HepG2 (cell line): ENCODE data around the gene SLC16A13. TPM values are rescaled to one million over a fixed set of nuclear protein-coding genes. Genes with fewer than 3 reads are reported as not detected.
A peak's percentile ranks its signal among the peaks of the same experiment; 100 is the strongest.

Experiments
- CENPT ChIP-seq: sonication (generic); formaldehyde crosslinking; IDR thresholded peaks from 2 replicates; pipeline ENCODE4 v1.8.0; 2022; ENCODE audit warnings: low read depth, mild to moderate bottlenecking, moderate library complexity, missing genetic modification reagents
- CHCHD3 ChIP-seq: sonication (generic); formaldehyde crosslinking; IDR thresholded peaks from 2 replicates; pipeline ENCODE4 v1.8.0; 2022; ENCODE audit warnings: mild to moderate bottlenecking, missing genetic modification reagents, moderate library complexity
- IKZF5 ChIP-seq: IDR thresholded peaks from 2 replicates; pipeline ENCODE4 v1.6.1; 2018; ENCODE audit warnings: missing genetic modification reagents, mild to moderate bottlenecking, missing compliant biosample characterization
- JDP2 ChIP-seq: sonication (generic); formaldehyde crosslinking; IDR thresholded peaks from 2 replicates; pipeline ENCODE4 v1.8.1; 2022; ENCODE audit warnings: missing genetic modification reagents, borderline replicate concordance
- NFRKB ChIP-seq: fragments of 450-650 bp; IDR thresholded peaks from 2 replicates; pipeline ENCODE4 v1.6.1; 2017
- NFYC ChIP-seq: IDR thresholded peaks from 2 replicates; pipeline ENCODE4 v1.6.1; 2016; ENCODE audit warnings: missing genetic modification reagents, missing compliant biosample characterization
- ZNF256 ChIP-seq: sonication (generic); formaldehyde crosslinking; conservative IDR thresholded peaks from 2 replicates; pipeline ENCODE4 v1.4.0; 2020; ENCODE audit warnings: missing genetic modification reagents
- ZNF264 ChIP-seq: sonication (generic); formaldehyde crosslinking; IDR thresholded peaks from 2 replicates; pipeline ENCODE4 v1.4.0; 2020; ENCODE audit warnings: missing genetic modification reagents
- ZNF44 ChIP-seq: sonication (generic); formaldehyde crosslinking; IDR thresholded peaks from 2 replicates; pipeline ENCODE4 v1.5.1; 2020; ENCODE audit warnings: mild to moderate bottlenecking, missing genetic modification reagents
- ZNF441 ChIP-seq: sonication (generic); formaldehyde crosslinking; IDR thresholded peaks from 2 replicates; pipeline ENCODE4 v1.7.0; 2021; ENCODE audit warnings: missing genetic modification reagents, borderline replicate concordance
- ZNF460 ChIP-seq: sonication (generic); formaldehyde crosslinking; IDR thresholded peaks from 2 replicates; pipeline ENCODE4 v1.5.1; 2020; ENCODE audit warnings: missing genetic modification reagents, mild to moderate bottlenecking, borderline replicate concordance
- ZNF558 ChIP-seq: sonication (generic); formaldehyde crosslinking; IDR thresholded peaks from 2 replicates; pipeline ENCODE4 v1.9.0; 2022; ENCODE audit warnings: mild to moderate bottlenecking, missing genetic modification reagents, borderline replicate concordance
- ZNF577 ChIP-seq: sonication (generic); formaldehyde crosslinking; IDR thresholded peaks from 2 replicates; pipeline ENCODE4 v1.4.0; 2020; ENCODE audit warnings: mild to moderate bottlenecking, low read depth, missing genetic modification reagents, borderline replicate concordance
- ZNF598 ChIP-seq: sonication (generic); formaldehyde crosslinking; IDR thresholded peaks from 2 replicates; pipeline ENCODE4 v1.5.1; 2020; ENCODE audit warnings: mild to moderate bottlenecking, missing genetic modification reagents, borderline replicate concordance
- ZNF766 ChIP-seq: sonication (generic); formaldehyde crosslinking; IDR thresholded peaks from 2 replicates; pipeline ENCODE4 v1.5.0; 2020; ENCODE audit warnings: missing genetic modification reagents, borderline replicate concordance
- polyA plus RNA-seq, 8 experiments: library from polyadenylated mRNA; depleted of rRNA in 3 of 8; stranded (reverse) in 7 of 8; unstranded in 1 of 8; fragments of >200 nt; fragmentation: Illumina TruSeq in 4 of 8; extraction: Trizol in 4 of 8; gene quantifications; 2 replicates each; pipeline versions ENCODE4 v1.2.1 to v1.2.3, GENCODE V29; 2011 to 2016; ENCODE audit warnings: low read depth in 4 of 8, missing spikeins in 1 of 8, mixed read lengths in 1 of 8; ENCODE audit not compliant: insufficient read depth in 1 of 8
- total RNA-seq, 5 experiments: library from RNA; depleted of rRNA; stranded (reverse); fragments of >200 nt; fragmentation: Illumina TruSeq; extraction: Trizol; gene quantifications; 2 replicates each; pipeline ENCODE4 v1.2.3, GENCODE V29; 2016; ENCODE audit warnings: low read depth in 1 of 5
- TF ChIP-seq, protein P1 (sequence below): sonication (generic); formaldehyde crosslinking; IDR thresholded peaks from 2 replicates; pipeline ENCODE4; 2020; ENCODE audit warnings: missing genetic modification reagents, mild to moderate bottlenecking, borderline replicate concordance
- TF ChIP-seq, protein P2 (sequence below): fragments of 450-650 bp; IDR thresholded peaks from 2 replicates; pipeline ENCODE4 v1.6.1; 2017
- TF ChIP-seq, protein P3 (sequence below): sonication (generic); formaldehyde crosslinking; IDR thresholded peaks from 2 replicates; pipeline ENCODE4 v1.4.0; 2020; ENCODE audit warnings: low read depth, missing genetic modification reagents
- TF ChIP-seq, protein P4 (sequence below): sonication (generic); formaldehyde crosslinking; IDR thresholded peaks from 2 replicates; pipeline ENCODE4 v1.4.0; 2020; ENCODE audit warnings: missing genetic modification reagents

SLC16A13 gene
- total and polyA plus RNA-seq, 2 of the 13 experiments (the other 11 are each of a cell fraction or from before 2014, with no cell fraction given) = 2.2 to 3.0 TPM

GRCh38 chr17:7038025-7038862 lies 2.4 kb downstream of the SLC16A13 start (continued):
- TF ChIP-seq, protein P1, sequence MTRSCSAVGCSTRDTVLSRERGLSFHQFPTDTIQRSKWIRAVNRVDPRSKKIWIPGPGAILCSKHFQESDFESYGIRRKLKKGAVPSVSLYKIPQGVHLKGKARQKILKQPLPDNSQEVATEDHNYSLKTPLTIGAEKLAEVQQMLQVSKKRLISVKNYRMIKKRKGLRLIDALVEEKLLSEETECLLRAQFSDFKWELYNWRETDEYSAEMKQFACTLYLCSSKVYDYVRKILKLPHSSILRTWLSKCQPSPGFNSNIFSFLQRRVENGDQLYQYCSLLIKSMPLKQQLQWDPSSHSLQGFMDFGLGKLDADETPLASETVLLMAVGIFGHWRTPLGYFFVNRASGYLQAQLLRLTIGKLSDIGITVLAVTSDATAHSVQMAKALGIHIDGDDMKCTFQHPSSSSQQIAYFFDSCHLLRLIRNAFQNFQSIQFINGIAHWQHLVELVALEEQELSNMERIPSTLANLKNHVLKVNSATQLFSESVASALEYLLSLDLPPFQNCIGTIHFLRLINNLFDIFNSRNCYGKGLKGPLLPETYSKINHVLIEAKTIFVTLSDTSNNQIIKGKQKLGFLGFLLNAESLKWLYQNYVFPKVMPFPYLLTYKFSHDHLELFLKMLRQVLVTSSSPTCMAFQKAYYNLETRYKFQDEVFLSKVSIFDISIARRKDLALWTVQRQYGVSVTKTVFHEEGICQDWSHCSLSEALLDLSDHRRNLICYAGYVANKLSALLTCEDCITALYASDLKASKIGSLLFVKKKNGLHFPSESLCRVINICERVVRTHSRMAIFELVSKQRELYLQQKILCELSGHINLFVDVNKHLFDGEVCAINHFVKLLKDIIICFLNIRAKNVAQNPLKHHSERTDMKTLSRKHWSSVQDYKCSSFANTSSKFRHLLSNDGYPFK (CRISPR knock-in tag) = no peak
- TF ChIP-seq, protein P2, sequence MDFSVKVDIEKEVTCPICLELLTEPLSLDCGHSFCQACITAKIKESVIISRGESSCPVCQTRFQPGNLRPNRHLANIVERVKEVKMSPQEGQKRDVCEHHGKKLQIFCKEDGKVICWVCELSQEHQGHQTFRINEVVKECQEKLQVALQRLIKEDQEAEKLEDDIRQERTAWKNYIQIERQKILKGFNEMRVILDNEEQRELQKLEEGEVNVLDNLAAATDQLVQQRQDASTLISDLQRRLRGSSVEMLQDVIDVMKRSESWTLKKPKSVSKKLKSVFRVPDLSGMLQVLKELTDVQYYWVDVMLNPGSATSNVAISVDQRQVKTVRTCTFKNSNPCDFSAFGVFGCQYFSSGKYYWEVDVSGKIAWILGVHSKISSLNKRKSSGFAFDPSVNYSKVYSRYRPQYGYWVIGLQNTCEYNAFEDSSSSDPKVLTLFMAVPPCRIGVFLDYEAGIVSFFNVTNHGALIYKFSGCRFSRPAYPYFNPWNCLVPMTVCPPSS = no peak
- TF ChIP-seq ZNF460 (CRISPR knock-in tag) (no peak), IKZF5 (peak; percentile 17; the same call in 1 of the 2 replicates), ZNF598 (no peak), ZNF441 (CRISPR knock-in tag) (no peak), NFRKB (no peak), ZNF44 (CRISPR knock-in tag) (no peak), NFYC (CRISPR knock-in tag) (no peak), ZNF558 (CRISPR knock-in tag) (no peak), CHCHD3 (no peak), JDP2 (CRISPR knock-in tag) (no peak), CENPT (CRISPR knock-in tag) (no peak), ZNF577 (CRISPR knock-in tag) (no peak), ZNF256 (no peak), ZNF264 (CRISPR knock-in tag) (no peak), ZNF766 (CRISPR knock-in tag) (no peak)
- TF ChIP-seq, protein P3, sequence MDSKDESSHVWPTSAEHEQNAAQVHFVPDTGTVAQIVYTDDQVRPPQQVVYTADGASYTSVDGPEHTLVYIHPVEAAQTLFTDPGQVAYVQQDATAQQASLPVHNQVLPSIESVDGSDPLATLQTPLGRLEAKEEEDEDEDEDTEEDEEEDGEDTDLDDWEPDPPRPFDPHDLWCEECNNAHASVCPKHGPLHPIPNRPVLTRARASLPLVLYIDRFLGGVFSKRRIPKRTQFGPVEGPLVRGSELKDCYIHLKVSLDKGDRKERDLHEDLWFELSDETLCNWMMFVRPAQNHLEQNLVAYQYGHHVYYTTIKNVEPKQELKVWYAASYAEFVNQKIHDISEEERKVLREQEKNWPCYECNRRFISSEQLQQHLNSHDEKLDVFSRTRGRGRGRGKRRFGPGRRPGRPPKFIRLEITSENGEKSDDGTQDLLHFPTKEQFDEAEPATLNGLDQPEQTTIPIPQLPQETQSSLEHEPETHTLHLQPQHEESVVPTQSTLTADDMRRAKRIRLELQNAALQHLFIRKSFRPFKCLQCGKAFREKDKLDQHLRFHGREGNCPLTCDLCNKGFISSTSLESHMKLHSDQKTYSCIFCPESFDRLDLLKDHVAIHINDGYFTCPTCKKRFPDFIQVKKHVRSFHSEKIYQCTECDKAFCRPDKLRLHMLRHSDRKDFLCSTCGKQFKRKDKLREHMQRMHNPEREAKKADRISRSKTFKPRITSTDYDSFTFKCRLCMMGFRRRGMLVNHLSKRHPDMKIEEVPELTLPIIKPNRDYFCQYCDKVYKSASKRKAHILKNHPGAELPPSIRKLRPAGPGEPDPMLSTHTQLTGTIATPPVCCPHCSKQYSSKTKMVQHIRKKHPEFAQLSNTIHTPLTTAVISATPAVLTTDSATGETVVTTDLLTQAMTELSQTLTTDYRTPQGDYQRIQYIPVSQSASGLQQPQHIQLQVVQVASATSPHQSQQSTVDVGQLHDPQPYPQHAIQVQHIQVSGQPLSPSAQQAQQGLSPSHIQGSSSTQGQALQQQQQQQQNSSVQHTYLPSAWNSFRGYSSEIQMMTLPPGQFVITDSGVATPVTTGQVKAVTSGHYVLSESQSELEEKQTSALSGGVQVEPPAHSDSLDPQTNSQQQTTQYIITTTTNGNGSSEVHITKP (CRISPR knock-in tag) = no peak
- TF ChIP-seq, protein P4, sequence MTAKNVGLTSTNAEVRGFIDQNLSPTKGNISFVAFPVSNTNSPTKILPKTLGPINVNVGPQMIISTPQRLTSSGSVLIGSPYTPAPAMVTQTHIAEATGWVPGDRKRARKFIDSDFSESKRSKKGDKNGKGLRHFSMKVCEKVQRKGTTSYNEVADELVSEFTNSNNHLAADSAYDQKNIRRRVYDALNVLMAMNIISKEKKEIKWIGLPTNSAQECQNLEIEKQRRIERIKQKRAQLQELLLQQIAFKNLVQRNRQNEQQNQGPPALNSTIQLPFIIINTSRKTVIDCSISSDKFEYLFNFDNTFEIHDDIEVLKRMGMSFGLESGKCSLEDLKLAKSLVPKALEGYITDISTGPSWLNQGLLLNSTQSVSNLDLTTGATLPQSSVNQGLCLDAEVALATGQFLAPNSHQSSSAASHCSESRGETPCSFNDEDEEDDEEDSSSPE (CRISPR knock-in tag) = no peak
